ENCODE data around the gene RCAN2. TPM values are rescaled to one million over a fixed set of nuclear protein-coding genes. Genes with fewer than 3 reads are reported as not detected.
"Not testable (repeated sequence)": the region's sequence is repeated elsewhere in the genome, so short reads cannot be mapped to it uniquely, and the experiment has no call there.

The RCAN2 gene
- total and polyA plus RNA-seq, 9 of the 15 experiments (the other 6 are each of a cell fraction or from before 2014, with no cell fraction given) = 0.04 TPM; not detected in 8

- intact Hi-C loops (cut with micrococcal nuclease) (no loop called here), in situ Hi-C loops (cut with MboI) (no loop called here)
- DNase-seq (ENCODE audit: extremely low read depth in 1 of 4, low spot score in 3 of 4) = no peak
- BruUV-seq (replicated peaks) = no TSS peak
- Histone ChIP-seq H3K79me2 (ENCODE audit: control insufficient read depth, insufficient read depth, low read length) (no peaks in the 10 kb centered on the region), H3K4me2 (ENCODE audit: insufficient read depth, low read length) (no peak overlapping the region), H3K9me1 (ENCODE audit: control insufficient read depth, insufficient read depth, low read length) (no peaks in the 10 kb centered on the region), H3K27ac (ENCODE audit: extremely low read depth, low read depth, low read length) (no peak overlapping the region), H3K4me3 (no peak overlapping the region), H2AFZ (ENCODE audit: low read depth, low read length) (no peak overlapping the region), H3K4me1 (replicated peaks in 1 of 2; ENCODE audit: control insufficient read depth in 2 of 2, insufficient read depth in 2 of 2, low read length in 2 of 2) (no peaks in the 10 kb centered on the region), H4K20me1 (replicated peaks; ENCODE audit: control insufficient read depth, insufficient read depth, low read length) (no peaks in the 10 kb centered on the region), H3K9me3 (replicated peaks; ENCODE audit: control insufficient read depth, insufficient read depth, low read depth, low read length) (no peaks in the 10 kb centered on the region), H3K27me3 (ENCODE audit: control insufficient read depth in 2 of 2, insufficient read depth in 2 of 2, low read length in 2 of 2) (no peaks in the 10 kb centered on the region), H3K36me3 (ENCODE audit: control insufficient read depth, insufficient read depth, low read length) (no peaks in the 10 kb centered on the region), H3K9ac (ENCODE audit: insufficient read depth in 1 of 2, low read depth in 2 of 2, low read length in 2 of 2) (no peak overlapping the region)
- TF ChIP-seq FOXJ3 (CRISPR knock-in tag; IDR thresholded peaks at IDR 0.05) (no peak), ZFX (CRISPR knock-in tag; IDR thresholded peaks at IDR 0.05) (no peak), ATF1 (CRISPR knock-in tag; IDR thresholded peaks at IDR 0.05) (no peak), ATF1 (tag; IDR thresholded peaks at IDR 0.05) (no peak), NEUROD1 (IDR thresholded peaks at IDR 0.05; ENCODE audit: borderline replicate concordance, low read depth, low read length, partially characterized antibody) (no peak), SIX5 (IDR thresholded peaks at IDR 0.05; ENCODE audit: borderline replicate concordance in 1 of 2, insufficient read depth in 1 of 2, low read depth in 1 of 2, low read length in 2 of 2) (no peak), ZNF445 (CRISPR knock-in tag; IDR thresholded peaks at IDR 0.05; ENCODE audit: low read depth) (no peak), BRCA1 (IDR thresholded peaks at IDR 0.05) (no peak), BRCA1 (CRISPR knock-in tag; IDR thresholded peaks at IDR 0.05) (no peak), SRSF1 (IDR thresholded peaks at IDR 0.05; ENCODE audit: low read depth, low read length) (no peak), TRIM25 (IDR thresholded peaks at IDR 0.05; ENCODE audit: borderline replicate concordance) (no peak), HDAC2 (IDR thresholded peaks at IDR 0.05) (no peak)
- 0% methylated on average over 1 of the region's 1 CpG for WGBS (ENCODE audit: insufficient coverage, low coverage, missing lambda C conversion rate)
- ATAC-seq = no peak
- FAIRE-seq = no peak
- ChIA-PET CTCF (ENCODE audit: low intra/inter-chr PET ratio) (no interaction called here), POLR2A (interaction anchor here (0.7 kb wide), 1 partner anchor 288 kb away, joined by 3 read pairs; no protein-coding TSS in a partner anchor)
These were observed 157.8 kb downstream of the RCAN2 start for GRCh38 chr6:46333481-46333880.

- H2AFZ ChIP-seq (ENCODE audit: low read depth, low read length); POLR2A ChIA-PET; H3K4me2 ChIP-seq (ENCODE audit: insufficient read depth, low read length); H3K4me3 ChIP-seq; in situ Hi-C loops (cut with MboI); H3K9me3 ChIP-seq (replicated peaks; ENCODE audit: control insufficient read depth, insufficient read depth, low read depth, low read length); H3K36me3 ChIP-seq (ENCODE audit: control insufficient read depth, insufficient read depth, low read length); BruUV-seq (replicated peaks); H3K4me1 ChIP-seq (replicated peaks in 1 of 2; ENCODE audit: control insufficient read depth in 2 of 2, insufficient read depth in 2 of 2, low read length in 2 of 2); H4K20me1 ChIP-seq (replicated peaks; ENCODE audit: control insufficient read depth, insufficient read depth, low read length); ATAC-seq; CTCF ChIA-PET (ENCODE audit: low intra/inter-chr PET ratio); H3K27ac ChIP-seq (ENCODE audit: extremely low read depth, low read depth, low read length); FAIRE-seq; DNase-seq (ENCODE audit: extremely low read depth in 1 of 4, low spot score in 3 of 4); H3K79me2 ChIP-seq (ENCODE audit: control insufficient read depth, insufficient read depth, low read length); H3K9ac ChIP-seq (ENCODE audit: insufficient read depth in 1 of 2, low read depth in 2 of 2, low read length in 2 of 2); H3K9me1 ChIP-seq (ENCODE audit: control insufficient read depth, insufficient read depth, low read length); H3K27me3 ChIP-seq (ENCODE audit: control insufficient read depth in 2 of 2, insufficient read depth in 2 of 2, low read length in 2 of 2); intact Hi-C loops (cut with micrococcal nuclease): not testable (repeated sequence)
These were observed 158.8 kb downstream of the RCAN2 start for GRCh38 chr6:46332448-46332847.

Data from K562 (cell line).